ENCODE measurements around the gene RINL.

RINL gene

GRCh38 chr19:38840583-38840968 is 37.5 kb downstream of the RINL start:
- Histone ChIP-seq H2BK5ac (ENCODE audit: low read length) (no peak overlapping the region), H2BK120ac (ENCODE audit: low read depth, low read length) (no peak overlapping the region), H3K4me3 (ENCODE audit: low read length in 2 of 2) (no peak overlapping the region), H3K4me2 (ENCODE audit: insufficient read depth, low read length, poor library complexity, severe bottlenecking) (no peak overlapping the region), H2BK12ac (ENCODE audit: low read length) (no peak overlapping the region), H3K9me3 (replicated peaks in 1 of 2; ENCODE audit: control insufficient read depth in 2 of 2, insufficient read depth in 1 of 2, low read depth in 1 of 2, low read length in 2 of 2) (no peaks in the 10 kb centered on the region), H3K27ac (replicated peaks; ENCODE audit: low read length) (no peak overlapping the region), H3K23ac (ENCODE audit: low read depth, low read length, poor library complexity) (no peak overlapping the region), H4K8ac (ENCODE audit: low read depth, low read length) (no peak overlapping the region), H3K27me3 (ENCODE audit: control insufficient read depth in 3 of 3, insufficient read depth in 3 of 3, low read depth in 1 of 3, low read length in 3 of 3) (no peaks in the 10 kb centered on the region), H3K14ac (ENCODE audit: low read length) (no peak overlapping the region), H2AK5ac (ENCODE audit: low read depth, low read length) (no peak overlapping the region), H2BK15ac (ENCODE audit: low read length) (no peak overlapping the region), H3K18ac (ENCODE audit: low read length) (no peak overlapping the region), H3K36me3 (replicated peaks in 1 of 2; ENCODE audit: control insufficient read depth in 2 of 2, insufficient read depth in 2 of 2, low read length in 2 of 2) (peaks cover 87 to 100% of the 10 kb centered on the region in 2 donors), H3K9ac (ENCODE audit: low read depth, low read length, poor library complexity) (no peak overlapping the region), H2AFZ (ENCODE audit: low read length) (no peak overlapping the region), H3K79me1 (ENCODE audit: low read depth, low read length) (peaks cover 8% of the 10 kb centered on the region), H3K4me1 (ENCODE audit: control insufficient read depth in 2 of 2, insufficient read depth in 1 of 2, low read depth in 1 of 2, low read length in 2 of 2) (no peaks in the 10 kb centered on the region), H3K4ac (ENCODE audit: low read length) (no peak overlapping the region), H4K91ac (ENCODE audit: low read depth, low read length, poor library complexity) (no peak overlapping the region)
- WGBS, 2 donors (ENCODE audit: extremely low coverage in 2 of 2, insufficient read length in 2 of 2, insufficient replicate concordance in 1 of 2), result no CpG with 5 or more reads among the region's 5 CpGs
- DNase-seq (ENCODE audit: low spot score), result no peak

DNA sequence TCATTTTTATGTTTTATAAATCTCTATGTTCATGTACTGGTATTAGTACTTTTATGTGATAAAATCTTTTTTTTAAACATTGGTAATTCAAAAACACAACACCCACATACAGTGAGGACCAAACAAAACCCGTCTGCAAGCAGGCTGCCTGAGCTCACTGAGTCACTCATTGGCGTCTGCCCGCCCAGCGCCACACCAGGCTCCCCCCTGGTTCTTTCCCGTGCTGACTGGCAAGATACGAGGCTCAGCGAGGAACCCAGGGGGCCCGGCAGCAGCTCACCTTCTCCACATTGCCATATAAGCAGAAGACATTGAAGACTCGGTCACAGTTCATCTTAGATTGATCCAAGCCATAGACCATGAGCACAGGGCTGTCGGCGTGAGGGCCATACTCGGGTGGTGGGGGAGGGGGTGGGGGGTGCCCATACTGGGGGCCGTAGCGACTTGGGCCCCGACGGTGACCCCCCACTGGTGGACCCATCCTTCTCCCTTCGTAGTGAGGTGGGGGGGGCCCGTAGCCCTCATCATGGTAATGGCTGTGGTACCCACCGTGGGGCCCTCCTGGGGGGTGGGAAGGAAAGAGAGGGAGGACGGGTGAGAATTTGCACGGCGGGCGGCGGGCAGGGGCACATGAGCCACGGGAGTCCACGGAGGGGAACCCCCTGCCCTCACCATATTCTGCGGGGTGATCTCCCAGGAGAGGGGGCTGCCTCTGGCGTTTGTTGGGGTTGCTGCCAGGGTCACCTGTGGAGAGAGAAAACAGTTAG is 38.1 kb downstream of the RINL start:
- Histone ChIP-seq H3K4me3 (ENCODE audit: low read length in 2 of 2) (no peak overlapping the region), H3K9me3 (replicated peaks in 1 of 2; ENCODE audit: control insufficient read depth in 2 of 2, insufficient read depth in 1 of 2, low read depth in 1 of 2, low read length in 2 of 2) (no peaks in the 10 kb centered on the region), H3K4ac (ENCODE audit: low read length) (no peak overlapping the region), H2BK5ac (ENCODE audit: low read length) (no peak overlapping the region), H2AK5ac (ENCODE audit: low read depth, low read length) (no peak overlapping the region), H3K9ac (ENCODE audit: low read depth, low read length, poor library complexity) (no peak overlapping the region), H3K27ac (replicated peaks; ENCODE audit: low read length) (no peak overlapping the region), H2BK12ac (ENCODE audit: low read length) (no peak overlapping the region), H2BK120ac (ENCODE audit: low read depth, low read length) (no peak overlapping the region), H3K14ac (ENCODE audit: low read length) (no peak overlapping the region), H4K8ac (ENCODE audit: low read depth, low read length) (no peak overlapping the region), H3K4me1 (ENCODE audit: control insufficient read depth in 2 of 2, insufficient read depth in 1 of 2, low read depth in 1 of 2, low read length in 2 of 2) (no peaks in the 10 kb centered on the region), H2AFZ (ENCODE audit: low read length) (no peak overlapping the region), H3K36me3 (replicated peaks in 1 of 2; ENCODE audit: control insufficient read depth in 2 of 2, insufficient read depth in 2 of 2, low read length in 2 of 2) (peaks cover 84 to 99% of the 10 kb centered on the region in 2 donors), H3K4me2 (ENCODE audit: insufficient read depth, low read length, poor library complexity, severe bottlenecking) (no peak overlapping the region), H3K27me3 (ENCODE audit: control insufficient read depth in 3 of 3, insufficient read depth in 3 of 3, low read depth in 1 of 3, low read length in 3 of 3) (no peaks in the 10 kb centered on the region), H3K18ac (ENCODE audit: low read length) (no peak overlapping the region), H3K23ac (ENCODE audit: low read depth, low read length, poor library complexity) (no peak overlapping the region), H4K91ac (ENCODE audit: low read depth, low read length, poor library complexity) (no peak overlapping the region), H3K79me1 (ENCODE audit: low read depth, low read length) (peaks cover 8% of the 10 kb centered on the region), H2BK15ac (ENCODE audit: low read length) (no peak overlapping the region)
- no peak for DNase-seq (ENCODE audit: low spot score)
- WGBS, 2 donors (ENCODE audit: extremely low coverage in 2 of 2, insufficient read length in 2 of 2, insufficient replicate concordance in 1 of 2), result no CpG with 5 or more reads among the region's 28 CpGs

DNA sequence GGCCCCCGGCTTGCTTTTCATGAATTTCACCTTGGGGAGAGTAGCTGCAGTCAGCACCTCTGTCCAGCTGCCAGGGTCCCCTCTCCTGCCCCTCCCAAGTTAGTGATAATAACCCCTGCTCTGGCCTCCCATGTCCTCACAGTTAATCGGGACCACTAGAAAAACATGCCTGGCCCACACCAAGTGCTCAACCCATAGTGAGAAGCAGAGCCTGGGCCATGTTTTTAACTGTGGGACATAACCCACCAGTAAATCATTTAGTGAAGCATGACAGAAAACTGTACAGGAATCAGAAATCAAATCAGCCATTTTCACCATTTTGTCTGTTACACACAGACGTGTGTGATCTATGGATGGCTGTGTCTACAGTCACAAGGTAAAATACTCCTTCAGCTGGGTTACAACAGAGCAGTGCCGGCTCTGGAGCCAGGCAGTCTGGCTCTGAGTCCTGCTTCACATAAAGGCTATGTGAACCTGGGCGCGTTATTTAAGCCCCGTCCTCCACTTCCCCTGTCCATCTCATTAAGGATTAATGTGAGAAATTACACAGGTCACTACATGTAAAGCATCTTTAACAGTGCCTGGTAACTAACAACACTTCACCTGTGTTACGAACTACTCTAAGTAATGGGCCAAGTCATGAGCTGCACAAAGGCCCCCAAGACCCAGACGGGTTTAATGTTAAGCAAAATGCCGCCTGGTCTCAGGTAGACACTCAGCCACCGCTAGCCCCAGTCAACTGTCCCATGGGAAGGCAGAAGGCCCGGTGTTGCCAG is 38.9 kb downstream of the RINL start:
- H2BK15ac ChIP-seq (ENCODE audit: low read length), result no peak overlapping the region
- no peak overlapping the region for H3K18ac ChIP-seq (ENCODE audit: low read length)
- no peak overlapping the region for H3K9ac ChIP-seq (ENCODE audit: low read depth, low read length, poor library complexity)
- no peak overlapping the region for H2AK5ac ChIP-seq (ENCODE audit: low read depth, low read length)
- no peak overlapping the region for H3K14ac ChIP-seq (ENCODE audit: low read length)
- no peak overlapping the region for H4K91ac ChIP-seq (ENCODE audit: low read depth, low read length, poor library complexity)
- no peak for DNase-seq (ENCODE audit: low spot score)
- no peak overlapping the region for H3K4ac ChIP-seq (ENCODE audit: low read length)
- H4K8ac ChIP-seq (ENCODE audit: low read depth, low read length), result no peak overlapping the region
- H2BK12ac ChIP-seq (ENCODE audit: low read length), result no peak overlapping the region
- H3K4me3 ChIP-seq (ENCODE audit: low read length in 2 of 2), result no peak overlapping the region
- peaks cover 77 to 90% of the 10 kb centered on the region in 2 donors for H3K36me3 ChIP-seq (replicated peaks in 1 of 2; ENCODE audit: control insufficient read depth in 2 of 2, insufficient read depth in 2 of 2, low read length in 2 of 2)
- no peak overlapping the region for H3K27ac ChIP-seq (replicated peaks; ENCODE audit: low read length)
- H3K23ac ChIP-seq (ENCODE audit: low read depth, low read length, poor library complexity), result no peak overlapping the region
- H3K4me2 ChIP-seq (ENCODE audit: insufficient read depth, low read length, poor library complexity, severe bottlenecking), result no peak overlapping the region
- no peaks in the 10 kb centered on the region for H3K27me3 ChIP-seq (ENCODE audit: control insufficient read depth in 3 of 3, insufficient read depth in 3 of 3, low read depth in 1 of 3, low read length in 3 of 3)
- no peaks in the 10 kb centered on the region for H3K4me1 ChIP-seq (ENCODE audit: control insufficient read depth in 2 of 2, insufficient read depth in 1 of 2, low read depth in 1 of 2, low read length in 2 of 2)
- no peak overlapping the region for H2BK120ac ChIP-seq (ENCODE audit: low read depth, low read length)
- H3K9me3 ChIP-seq (replicated peaks in 1 of 2; ENCODE audit: control insufficient read depth in 2 of 2, insufficient read depth in 1 of 2, low read depth in 1 of 2, low read length in 2 of 2), result no peaks in the 10 kb centered on the region
- no peak overlapping the region for H2AFZ ChIP-seq (ENCODE audit: low read length)
- H2BK5ac ChIP-seq (ENCODE audit: low read length), result no peak overlapping the region
- peaks cover 8% of the 10 kb centered on the region for H3K79me1 ChIP-seq (ENCODE audit: low read depth, low read length)
- no CpG with 5 or more reads among the region's 12 CpGs for WGBS, 2 donors (ENCODE audit: extremely low coverage in 2 of 2, insufficient read length in 2 of 2, insufficient replicate concordance in 1 of 2)

- Histone ChIP-seq H4K91ac (ENCODE audit: low read depth, low read length, poor library complexity) (no peak overlapping the region), H3K18ac (ENCODE audit: low read length) (no peak overlapping the region), H3K14ac (ENCODE audit: low read length) (no peak overlapping the region), H3K27me3 (ENCODE audit: control insufficient read depth in 3 of 3, insufficient read depth in 3 of 3, low read depth in 1 of 3, low read length in 3 of 3) (no peaks in the 10 kb centered on the region), H2BK12ac (ENCODE audit: low read length) (no peak overlapping the region), H2BK120ac (ENCODE audit: low read depth, low read length) (no peak overlapping the region), H2BK15ac (ENCODE audit: low read length) (no peak overlapping the region), H3K4me1 (ENCODE audit: control insufficient read depth in 2 of 2, insufficient read depth in 1 of 2, low read depth in 1 of 2, low read length in 2 of 2) (no peaks in the 10 kb centered on the region), H3K4me3 (ENCODE audit: low read length in 2 of 2) (no peak overlapping the region), H3K9ac (ENCODE audit: low read depth, low read length, poor library complexity) (no peak overlapping the region), H2AFZ (ENCODE audit: low read length) (no peak overlapping the region), H3K79me1 (ENCODE audit: low read depth, low read length) (peaks cover 8% of the 10 kb centered on the region), H3K27ac (replicated peaks; ENCODE audit: low read length) (peak overlapping the region; percentile 12), H3K9me3 (replicated peaks in 1 of 2; ENCODE audit: control insufficient read depth in 2 of 2, insufficient read depth in 1 of 2, low read depth in 1 of 2, low read length in 2 of 2) (no peaks in the 10 kb centered on the region), H3K36me3 (replicated peaks in 1 of 2; ENCODE audit: control insufficient read depth in 2 of 2, insufficient read depth in 2 of 2, low read length in 2 of 2) (peaks cover 70 to 83% of the 10 kb centered on the region in 2 donors), H4K8ac (ENCODE audit: low read depth, low read length) (no peak overlapping the region), H3K4me2 (ENCODE audit: insufficient read depth, low read length, poor library complexity, severe bottlenecking) (no peak overlapping the region), H2BK5ac (ENCODE audit: low read length) (no peak overlapping the region), H2AK5ac (ENCODE audit: low read depth, low read length) (no peak overlapping the region), H3K4ac (ENCODE audit: low read length) (no peak overlapping the region), H3K23ac (ENCODE audit: low read depth, low read length, poor library complexity) (no peak overlapping the region)
- no CpG with 5 or more reads among the region's 19 CpGs for WGBS, 2 donors (ENCODE audit: extremely low coverage in 2 of 2, insufficient read length in 2 of 2, insufficient replicate concordance in 1 of 2)
- no peak for DNase-seq (ENCODE audit: low spot score)
Observed at GRCh38 chr19:38838208-38838985, 39.7 kb downstream of the RINL start.

All from neuronal stem cell (in vitro differentiated cells).